ENCODE results near the gene GLIS2.

DNA sequence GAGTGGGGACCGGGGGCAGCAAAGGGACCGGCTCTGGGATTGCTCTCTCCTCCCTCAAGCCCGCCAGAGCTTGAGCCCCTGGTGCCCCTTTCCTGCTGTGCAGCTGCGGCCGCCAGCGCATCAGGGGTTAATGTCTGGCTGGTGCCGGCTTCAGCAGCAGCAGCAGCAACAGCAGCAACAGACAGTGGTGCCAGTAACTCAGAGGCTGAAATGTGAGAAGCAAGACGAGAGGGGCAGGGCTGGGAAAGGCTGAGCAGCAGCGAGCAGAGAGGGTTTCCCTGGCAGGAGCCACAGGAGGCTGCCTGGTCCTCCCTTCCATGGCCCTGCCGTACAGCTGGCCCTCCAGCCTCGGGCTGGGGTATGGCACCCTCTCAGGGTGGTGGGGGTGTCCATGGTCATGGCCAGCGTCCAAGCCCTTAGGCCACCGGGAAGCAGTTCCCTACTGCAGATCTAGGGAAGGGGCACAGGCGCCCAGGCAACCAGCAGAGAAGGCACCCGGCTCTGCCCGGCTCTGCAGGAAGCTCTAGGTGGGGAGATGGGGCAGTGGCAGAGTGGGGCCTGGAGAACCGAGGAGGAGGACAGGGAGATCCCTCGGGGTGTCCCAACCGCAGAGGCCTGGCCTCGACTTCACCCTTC, 21.9 kb upstream of the GLIS2 start:
- TF ChIP-seq GATA3 (IDR thresholded peaks at IDR 0.05; ENCODE audit: low read depth, low read length): no peak
- TF ChIP-seq GATA2 (IDR thresholded peaks at IDR 0.05; ENCODE audit: low read depth, low read length): no peak

Data from SH-SY5Y (cell line).